IMR-90 (cell line): ENCODE data around the gene LRIT2. TPM values are rescaled to one million over a fixed set of nuclear protein-coding genes. Genes with fewer than 3 reads are reported as not detected.

Experiments
- ATAC-seq: fragments of 200-7000 bp; cut with Tn5 transposase; 2 replicates; pipeline ENCODE4 v1.9.1; 2020; ENCODE audit warnings: low read depth, mild to moderate bottlenecking, moderate library complexity
- BruUV-seq: library from RNA; stranded (reverse); fragments of 400-500 nt; replicated peaks from 2 replicates; lab custom pipeline; 2021; lab: Mats Ljungman, UMichigan
- CTCF ChIA-PET: fragments of 300-600 bp; formaldehyde crosslinking; extraction: SDS; loops from one replicate; lab custom pipeline; 2021; ENCODE audit warnings: antibody characterized with exemption; lab: Yijun Ruan, JAX
- POLR2A ChIA-PET: fragments of 300-600 bp; sonication (Branson Sonifier 250); formaldehyde crosslinking; loops from one replicate; lab custom pipeline; 2022; ENCODE audit warnings: antibody characterized with exemption; ENCODE audit not compliant: unreplicated experiment; lab: Charles Lee
- DNase-seq: peaks from one replicate; pipeline ENCODE4 v3.0.0; 2013
- H2AFZ ChIP-seq: replicated peaks from 2 replicates; pipeline ENCODE3; 2013; ENCODE audit warnings: low read length, mild to moderate bottlenecking; ENCODE audit not compliant: poor library complexity
- H2AK5ac ChIP-seq: 2 replicates; pipeline ENCODE4 v1.6.1; 2013; ENCODE audit warnings: low read depth, low read length, inconsistent platforms
- H2AK9ac ChIP-seq: replicated peaks from 2 replicates; pipeline ENCODE3; 2013; ENCODE audit warnings: mild to moderate bottlenecking, low read depth, low read length, moderate library complexity; ENCODE audit not compliant: poor library complexity
- H2BK120ac ChIP-seq: 2 replicates; pipeline ENCODE4 v1.6.1; 2013; ENCODE audit warnings: low read depth, low read length, inconsistent platforms
- H2BK15ac ChIP-seq: 3 replicates; pipeline ENCODE4 v1.6.1; 2013; ENCODE audit warnings: low read depth, low read length, inconsistent platforms
- H2BK20ac ChIP-seq: 2 replicates; pipeline ENCODE4 v1.6.1; 2013; ENCODE audit warnings: low read depth, mild to moderate bottlenecking, inconsistent platforms, low read length, moderate library complexity
- H2BK5ac ChIP-seq: 2 replicates; pipeline ENCODE4 v1.6.1; 2013; ENCODE audit warnings: mild to moderate bottlenecking, low read depth, low read length, inconsistent platforms; ENCODE audit not compliant: poor library complexity, severe bottlenecking
- H3K14ac ChIP-seq: replicated peaks from 2 replicates; pipeline ENCODE4 v1.6.1; 2013; ENCODE audit warnings: low read depth, low read length, inconsistent platforms
- H3K18ac ChIP-seq: 2 replicates; pipeline ENCODE4 v1.6.1; 2013; ENCODE audit warnings: low read depth, low read length, control low read depth
- H3K23ac ChIP-seq: 2 replicates; pipeline ENCODE4 v1.6.1; 2013; ENCODE audit warnings: low read depth, low read length, inconsistent platforms
- H3K27ac ChIP-seq: 2 replicates; pipeline ENCODE4 v1.5.1; 2013; ENCODE audit warnings: mild to moderate bottlenecking, control low read depth, low read length; ENCODE audit not compliant: insufficient read depth
- H3K27me3 ChIP-seq: 2 replicates; pipeline ENCODE4 v1.6.1; 2013; ENCODE audit warnings: low read length; ENCODE audit not compliant: control insufficient read depth, insufficient read depth
- H3K36me3 ChIP-seq: 2 replicates; pipeline ENCODE4 v1.6.1; 2013; ENCODE audit warnings: low read length, mixed read lengths; ENCODE audit not compliant: control insufficient read depth, insufficient read depth
- H3K4ac ChIP-seq: 2 replicates; pipeline ENCODE4 v1.6.1; 2013; ENCODE audit warnings: low read depth, low read length, inconsistent platforms
- H3K4me1 ChIP-seq: 2 replicates; pipeline ENCODE4 v1.6.1; 2013; ENCODE audit warnings: low read length, mixed read lengths; ENCODE audit not compliant: control insufficient read depth, insufficient read depth
- H3K4me2 ChIP-seq: 2 replicates; pipeline ENCODE4 v1.6.1; 2013; ENCODE audit warnings: low read depth, mild to moderate bottlenecking, control low read depth, low read length, moderate library complexity
- H3K4me3 ChIP-seq: 2 replicates; pipeline ENCODE4 v1.5.1; 2013; ENCODE audit warnings: low read depth, mild to moderate bottlenecking, control low read depth, low read length, moderate library complexity; ENCODE audit not compliant: insufficient read depth
- H3K56ac ChIP-seq: 2 replicates; pipeline ENCODE4 v1.6.1; 2013; ENCODE audit warnings: low read length, inconsistent platforms; ENCODE audit not compliant: insufficient read depth; ENCODE audit errors: extremely low read depth
- H3K79me1 ChIP-seq, 2 experiments: 2 replicates each; pipeline ENCODE4 v1.6.1; 2013; ENCODE audit warnings: low read length in 2 of 2, inconsistent platforms in 1 of 2, low read depth in 1 of 2
- H3K9ac ChIP-seq: 2 replicates; pipeline ENCODE4 v1.6.1; 2013; ENCODE audit warnings: low read depth, low read length, control low read depth
- H3K9me1 ChIP-seq: 2 replicates; pipeline ENCODE4 v1.6.1; 2013; ENCODE audit warnings: low read length, inconsistent platforms; ENCODE audit not compliant: insufficient read depth
- H3K9me3 ChIP-seq: 2 replicates; pipeline ENCODE4 v1.6.1; 2013; ENCODE audit warnings: low read length; ENCODE audit not compliant: control insufficient read depth, insufficient read depth
- H4K20me1 ChIP-seq: 2 replicates; pipeline ENCODE4 v1.6.1; 2013; ENCODE audit warnings: low read length, inconsistent platforms; ENCODE audit not compliant: insufficient read depth
- H4K5ac ChIP-seq: 2 replicates; pipeline ENCODE4 v1.6.1; 2013; ENCODE audit warnings: mild to moderate bottlenecking, low read depth, low read length, control low read depth
- H4K8ac ChIP-seq, 2 experiments: 2 replicates each; pipeline ENCODE4 v1.6.1; 2013; ENCODE audit warnings: low read depth in 2 of 2, low read length in 2 of 2, control low read depth in 1 of 2, inconsistent platforms in 1 of 2
- H4K91ac ChIP-seq: 2 replicates; pipeline ENCODE4 v1.6.1; 2013; ENCODE audit warnings: low read depth, low read length, inconsistent platforms; ENCODE audit not compliant: insufficient read depth
- BHLHE40 ChIP-seq: fragments of 150-350 bp; IDR thresholded peaks from 2 replicates; pipeline ENCODE4 v1.6.1; 2016; ENCODE audit warnings: mild to moderate bottlenecking, low read depth, low read length
- CEBPB ChIP-seq: IDR thresholded peaks from 2 replicates; pipeline ENCODE4 v1.6.1; 2012; ENCODE audit warnings: low read depth, low read length, improper control_type of control experiment
- CHD1 ChIP-seq: IDR thresholded peaks from 2 replicates; pipeline ENCODE4 v1.6.1; 2012; ENCODE audit warnings: low read depth, low read length, improper control_type of control experiment
- CTCF ChIP-seq: conservative IDR thresholded peaks from 2 replicates; pipeline ENCODE4 v1.5.1; 2012; ENCODE audit warnings: mild to moderate bottlenecking, low read depth, low read length, improper control_type of control experiment
- ELK1 ChIP-seq: fragments of 150-350 bp; IDR thresholded peaks from 2 replicates; pipeline ENCODE4 v1.6.1; 2016; ENCODE audit warnings: low read depth, mild to moderate bottlenecking, low read length, moderate library complexity, borderline replicate concordance
- FOS ChIP-seq: fragments of 150-350 bp; IDR thresholded peaks from 2 replicates; pipeline ENCODE4 v1.6.1; 2016; ENCODE audit warnings: low read depth, low read length
- MAFK ChIP-seq: IDR thresholded peaks from 2 replicates; pipeline ENCODE4 v1.6.1; 2012; ENCODE audit warnings: low read depth, low read length, improper control_type of control experiment
- MAZ ChIP-seq: IDR thresholded peaks from 2 replicates; pipeline ENCODE4 v1.6.1; 2012; ENCODE audit warnings: low read depth, mild to moderate bottlenecking, low read length, improper control_type of control experiment, moderate library complexity, borderline replicate concordance
- MXI1 ChIP-seq: IDR thresholded peaks from 2 replicates; pipeline ENCODE4 v1.6.1; 2012; ENCODE audit warnings: low read depth, mild to moderate bottlenecking, low read length, moderate library complexity, borderline replicate concordance
- NFE2L2 ChIP-seq: fragments of 150-350 bp; IDR thresholded peaks from 2 replicates; pipeline ENCODE4 v1.6.1; 2016; ENCODE audit warnings: low read depth, mild to moderate bottlenecking, low read length
- POLR2A ChIP-seq: IDR thresholded peaks from 2 replicates; pipeline ENCODE4 v1.6.1; 2012; ENCODE audit warnings: mild to moderate bottlenecking, low read depth, low read length
- RAD21 ChIP-seq: IDR thresholded peaks from 2 replicates; pipeline ENCODE4 v1.6.1; 2012; ENCODE audit warnings: low read length, improper control_type of control experiment
- RCOR1 ChIP-seq: IDR thresholded peaks from 2 replicates; pipeline ENCODE4 v1.6.1; 2012; ENCODE audit warnings: mild to moderate bottlenecking, low read length, improper control_type of control experiment; ENCODE audit not compliant: insufficient replicate concordance
- RFX5 ChIP-seq: IDR thresholded peaks from 2 replicates; pipeline ENCODE4 v1.8.0; 2012; ENCODE audit warnings: low read depth, mild to moderate bottlenecking, low read length, moderate library complexity
- SMC3 ChIP-seq: fragments of 150-350 bp; IDR thresholded peaks from 2 replicates; pipeline ENCODE4 v1.6.1; 2016; ENCODE audit warnings: low read depth, mild to moderate bottlenecking, antibody characterized with exemption, low read length, moderate library complexity
- USF2 ChIP-seq: fragments of 150-350 bp; IDR thresholded peaks from 2 replicates; pipeline ENCODE4 v1.6.1; 2017; ENCODE audit warnings: mild to moderate bottlenecking, antibody characterized with exemption, low read length, low read depth
- WGBS, 2 experiments: methylation state at CpG; one replicate each; pipeline versions ENCODE4 v1.1.5 to v1.1.7; 2013; ENCODE audit warnings: missing lambda C conversion rate in 2 of 2; ENCODE audit not compliant: insufficient read length in 1 of 2; ENCODE audit errors: extremely low coverage in 2 of 2; 5-methylcytosine and 5-hydroxymethylcytosine counted together
- dilution Hi-C: fragments of 300-500 bp; cut with HindIII; formaldehyde crosslinking; loops from one replicate; pipeline ENCODE4 v1.14.3; 2018; ENCODE audit warnings: low sequenced_read_pairs; ENCODE audit not compliant: unreplicated experiment
- in situ Hi-C: fragments of 300-500 bp; cut with MboI; formaldehyde crosslinking; loops from 3 replicates; pipeline ENCODE4 v1.14.3; 2019; ENCODE audit warnings: low sequenced_read_pairs, inconsistent platforms, mixed read lengths
- intact Hi-C: fragments of 100-400 bp; cut with micrococcal nuclease; formaldehyde crosslinking; loops from 2 replicates; pipeline ENCODE4 v1.10.0; 2022
- polyA plus RNA-seq, 3 experiments: library from polyadenylated mRNA; depleted of rRNA; stranded (reverse); fragments of >200 nt; gene quantifications; 2 replicates each; pipeline ENCODE4 v1.2.3, GENCODE V29; 2012; ENCODE audit warnings: low replicate concordance in 1 of 3
- total RNA-seq: library from RNA; depleted of rRNA; stranded (reverse); fragments of >200 nt; gene quantifications from 2 replicates; pipeline ENCODE4 v1.2.3, GENCODE V29; 2012

The LRIT2 gene
- total and polyA plus RNA-seq, 2 of the 4 experiments (the other 2 are of a cell fraction) = not detected

GRCh38 chr10:84194424-84195043, 30.8 kb downstream of the LRIT2 start, which contains the start of gene CDHR1:
Gene CDHR1, plus strand, starts transcription at chr10:84194537. Its CDS starts 224 bp downstream, at chr10:84194761.
- Histone ChIP-seq H3K9ac (no peak within 1 kb of the TSS), H3K9me3 (no peaks in the 10 kb centered on the region), H3K18ac (no peak within 1 kb of the TSS), H2BK15ac (no peak within 1 kb of the TSS), H3K9me1 (no peaks in the 10 kb centered on the region), H2AK9ac (no peak within 1 kb of the TSS), H2AFZ (peak within 1 kb of the TSS; percentile 58), H4K20me1 (no peaks in the 10 kb centered on the region), H4K5ac (no peak within 1 kb of the TSS), H4K91ac (no peak within 1 kb of the TSS), H3K56ac (no peak within 1 kb of the TSS), H2AK5ac (no peak within 1 kb of the TSS), H3K27ac (no peak within 1 kb of the TSS), H3K14ac (no peak within 1 kb of the TSS), H3K36me3 (no peaks in the 10 kb centered on the region), H2BK5ac (no peak within 1 kb of the TSS), H3K4me3 (no peak within 1 kb of the TSS), H3K79me1 (no peaks in the 10 kb centered on the region), H3K23ac (no peak within 1 kb of the TSS; the same call in 1 of the 2 replicates), H3K4me2 (peak within 1 kb of the TSS; percentile 37; the same call in 1 of the 2 replicates), H2BK20ac (no peak within 1 kb of the TSS), H4K8ac (no peak within 1 kb of the TSS), H3K4me1 (peaks cover 2% of the 10 kb centered on the region; the same call in 1 of the 2 replicates), H3K4ac (no peak within 1 kb of the TSS), H2BK120ac (no peak within 1 kb of the TSS), H3K27me3 (peaks cover 53% of the 10 kb centered on the region)
- TF ChIP-seq MAFK (no peak), RCOR1 (no peak), USF2 (no peak), SMC3 (no peak), BHLHE40 (no peak), NFE2L2 (no peak), CEBPB (no peak), RFX5 (no peak), MAZ (no peak), CHD1 (no peak), CTCF (no peak), POLR2A (no peak), FOS (no peak), ELK1 (no peak), MXI1 (no peak), RAD21 (no peak)
- ATAC-seq (peak; percentile 63), DNase-seq (no peak)
- POLR2A ChIA-PET = no interaction called here
- CTCF ChIA-PET = no interaction called here
- BruUV-seq = no TSS peak
- dilution Hi-C loops = no loop called here
- intact Hi-C loops = no loop called here
- 2% methylated on average over 16 of the region's 61 CpGs; no CpG with 5 or more reads in 1 of the 2 experiments for WGBS, 2 experiments
- in situ Hi-C loops = no loop called here
